Stimulated activated CD8-positive, alpha-beta memory T cell treated with anti-CD3 and anti-CD28 coated beads, Interleukin-4, amount 100 ng/mL, for 48 hours (primary cell): Measurements from ENCODE around the gene TMEM150B.

ENCODE experiments used
- DNase-seq: peaks from one replicate; pipeline ENCODE4 v3.0.0-alpha.2; 2020

The TMEM150B gene

DNA sequence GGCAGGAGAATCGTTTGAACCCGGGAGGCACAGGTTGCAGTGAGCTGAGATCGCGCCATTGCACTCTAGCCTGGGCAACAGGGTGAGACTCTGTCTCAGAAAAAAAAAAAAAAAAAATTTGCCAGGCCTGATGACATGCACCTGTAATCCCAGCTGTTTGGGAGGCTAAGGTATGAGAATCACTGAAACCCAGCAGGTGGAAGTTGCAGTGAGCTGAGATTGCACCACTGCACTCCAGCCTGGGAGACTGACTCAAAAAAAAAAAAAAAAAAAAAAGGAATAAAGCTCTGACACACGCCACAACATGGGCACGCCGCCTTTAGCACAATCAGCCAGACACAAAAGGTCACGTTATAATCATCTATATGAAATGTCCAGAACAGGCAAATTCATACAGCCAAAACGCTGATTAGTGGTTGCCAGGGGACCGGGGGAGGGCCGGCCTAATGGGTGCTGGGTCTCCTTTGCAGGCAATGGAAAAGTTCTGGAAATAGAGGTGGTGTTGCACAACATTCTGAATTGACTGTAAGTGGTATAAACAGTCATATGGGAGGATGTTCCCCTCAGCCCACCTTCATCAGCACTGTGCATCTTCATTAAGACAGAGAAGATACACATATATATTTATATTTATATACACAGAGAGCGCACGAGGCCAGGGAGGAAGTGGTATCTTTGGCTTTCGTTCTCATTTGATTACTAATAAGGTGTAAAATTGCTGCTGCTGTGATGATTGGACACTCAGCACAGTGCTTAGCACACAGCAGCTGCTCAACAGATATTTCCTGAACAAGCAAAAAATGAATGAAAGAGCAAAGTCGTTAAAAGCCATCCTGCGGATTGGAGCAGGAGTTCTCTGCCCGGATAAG is 49.1 kb downstream of the TMEM150B start:
- no peak for DNase-seq

DNA sequence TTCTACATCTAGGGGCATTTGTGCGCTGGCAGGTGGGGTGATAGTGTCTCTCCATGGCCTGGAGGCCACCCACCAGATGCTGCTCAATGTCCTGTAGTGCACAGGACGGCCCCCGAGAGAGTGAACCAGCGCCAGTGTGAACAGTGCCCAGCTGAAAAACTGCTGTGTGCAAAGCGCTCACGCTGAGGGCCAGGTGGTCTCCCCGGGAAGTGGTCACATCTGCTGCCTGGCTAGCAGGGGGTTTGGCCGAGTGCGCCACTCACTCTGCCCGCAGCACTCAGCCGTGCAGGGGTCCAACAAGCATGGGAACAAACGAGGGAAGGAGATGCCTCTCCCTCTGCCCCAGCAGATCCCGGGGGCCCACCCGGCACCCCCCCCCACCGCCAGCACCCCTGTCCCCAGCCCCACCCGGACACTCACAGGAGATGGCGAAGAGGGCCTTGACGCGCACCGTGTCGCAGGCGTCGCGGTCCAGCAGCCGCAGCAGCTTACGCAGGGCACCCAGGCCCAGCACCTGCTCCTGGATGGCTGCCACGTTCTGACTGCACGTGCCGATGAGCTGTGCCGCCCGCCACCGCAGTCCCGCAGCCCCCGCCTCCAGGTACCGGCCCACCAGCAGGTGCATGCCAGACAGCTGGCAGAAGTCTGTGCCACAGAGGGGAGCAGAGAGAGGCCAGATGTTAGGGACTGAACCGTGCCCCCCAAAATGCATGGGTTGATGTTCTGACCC is 51.0 kb downstream of the TMEM150B start:
- DNase-seq, result no peak

DNA sequence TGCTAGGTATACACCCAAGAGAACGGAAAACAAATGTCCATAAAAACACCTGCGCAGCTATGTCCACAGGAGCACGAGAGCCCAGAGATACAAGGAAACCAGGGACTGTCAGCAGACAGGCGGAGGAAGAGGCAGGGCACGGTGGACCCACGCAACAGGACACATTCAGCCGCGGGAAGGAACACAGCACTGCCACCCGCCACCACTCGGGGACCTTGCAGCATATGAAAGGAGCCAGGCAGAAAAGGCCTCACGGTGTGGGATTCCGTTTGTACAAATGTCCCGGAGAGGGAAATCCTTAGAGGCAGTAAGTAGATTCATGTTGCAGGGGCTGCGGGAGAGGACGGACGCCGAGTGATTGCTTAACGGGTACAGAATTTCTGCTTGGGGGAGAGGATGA is 53.0 kb downstream of the TMEM150B start:
- DNase-seq, result no peak

DNA sequence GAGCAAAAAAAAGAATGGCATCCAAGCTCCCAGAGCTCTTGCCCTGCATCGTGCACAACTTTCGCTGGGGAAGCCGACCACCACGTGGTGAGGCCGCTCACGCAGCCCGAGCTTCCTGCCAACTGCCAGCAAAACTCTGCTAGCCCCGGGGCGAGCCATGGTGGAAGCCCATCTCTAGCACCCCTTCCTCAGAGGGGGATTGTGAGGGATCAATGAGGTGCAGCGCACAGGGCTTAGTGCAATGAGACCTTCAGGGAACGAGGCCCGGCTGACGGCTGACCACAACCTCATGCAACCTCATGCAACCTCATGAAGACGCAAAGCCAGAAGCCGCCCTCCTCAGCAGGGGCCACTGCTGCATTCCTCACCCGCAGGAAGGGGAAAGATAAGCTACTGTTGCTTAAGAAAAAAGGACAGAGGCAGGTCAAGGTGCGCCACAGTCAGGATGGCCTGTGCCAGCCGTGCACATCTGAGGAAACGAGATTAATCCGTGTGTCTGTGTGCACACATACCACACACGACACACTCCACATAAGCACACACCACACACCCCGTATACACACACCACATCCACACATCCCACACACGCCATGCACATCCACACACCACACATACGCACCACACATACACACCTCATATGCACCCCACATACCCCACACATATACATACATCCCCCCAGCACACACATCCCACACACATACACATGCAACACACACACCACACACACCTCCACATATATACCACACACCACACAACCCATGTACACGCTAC is 54.8 kb downstream of the TMEM150B start:
- no peak for DNase-seq

DNA sequence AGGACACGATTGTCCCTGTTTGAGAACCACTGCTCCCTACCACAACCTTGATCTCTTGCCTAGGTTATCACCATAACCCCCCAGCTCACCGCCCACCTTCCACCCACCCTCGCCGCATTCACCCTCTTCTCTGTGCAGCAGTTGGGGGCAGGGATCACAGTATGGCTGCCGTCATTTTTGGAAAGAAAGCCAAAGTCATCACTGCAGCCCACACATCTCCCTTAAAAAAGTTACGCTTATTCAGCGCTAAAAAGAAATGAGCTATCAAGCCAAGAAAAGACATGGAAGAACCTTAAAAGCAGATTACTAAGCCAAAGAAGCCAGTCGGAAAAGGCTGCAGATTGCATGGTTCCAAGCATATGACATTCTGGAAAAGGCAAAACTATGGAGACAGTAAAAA is 55.8 kb downstream of the TMEM150B start:
- DNase-seq, result no peak

DNA sequence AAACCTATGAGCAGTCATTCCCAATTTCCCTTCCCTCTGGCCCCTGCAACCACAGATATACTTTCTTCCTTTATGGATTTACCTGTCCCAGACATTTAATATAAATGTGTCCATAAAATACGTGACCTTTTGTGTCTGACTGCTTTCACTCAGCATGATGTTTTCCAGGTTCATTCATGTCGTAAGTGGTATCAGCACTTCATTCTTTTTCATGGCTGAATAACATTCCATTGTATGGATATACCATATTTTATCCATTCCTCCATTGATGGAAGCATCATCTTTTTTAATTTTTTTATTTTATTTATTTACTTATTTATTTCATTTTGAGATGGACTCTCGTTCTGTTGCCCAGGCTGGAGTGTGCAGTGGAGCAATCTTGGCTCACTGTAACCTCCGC is 58.3 kb downstream of the TMEM150B start:
- no peak for DNase-seq

DNA sequence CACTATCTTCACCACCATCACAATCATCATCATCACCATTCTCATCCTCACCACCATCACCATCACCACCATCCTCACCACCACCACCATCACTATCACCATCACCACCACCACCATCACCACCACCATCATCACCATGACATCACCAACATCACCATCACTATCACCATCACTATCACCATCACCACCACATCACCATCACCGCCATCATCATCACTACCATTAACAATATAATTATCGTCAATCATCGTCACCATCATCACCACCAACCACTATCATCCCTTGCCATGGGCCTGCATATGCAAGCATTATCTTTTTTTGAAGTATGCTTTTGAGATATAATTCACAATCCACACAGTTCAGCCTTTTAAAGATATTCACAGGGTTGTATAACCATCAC is 58.7 kb downstream of the TMEM150B start:
- no peak for DNase-seq

DNA sequence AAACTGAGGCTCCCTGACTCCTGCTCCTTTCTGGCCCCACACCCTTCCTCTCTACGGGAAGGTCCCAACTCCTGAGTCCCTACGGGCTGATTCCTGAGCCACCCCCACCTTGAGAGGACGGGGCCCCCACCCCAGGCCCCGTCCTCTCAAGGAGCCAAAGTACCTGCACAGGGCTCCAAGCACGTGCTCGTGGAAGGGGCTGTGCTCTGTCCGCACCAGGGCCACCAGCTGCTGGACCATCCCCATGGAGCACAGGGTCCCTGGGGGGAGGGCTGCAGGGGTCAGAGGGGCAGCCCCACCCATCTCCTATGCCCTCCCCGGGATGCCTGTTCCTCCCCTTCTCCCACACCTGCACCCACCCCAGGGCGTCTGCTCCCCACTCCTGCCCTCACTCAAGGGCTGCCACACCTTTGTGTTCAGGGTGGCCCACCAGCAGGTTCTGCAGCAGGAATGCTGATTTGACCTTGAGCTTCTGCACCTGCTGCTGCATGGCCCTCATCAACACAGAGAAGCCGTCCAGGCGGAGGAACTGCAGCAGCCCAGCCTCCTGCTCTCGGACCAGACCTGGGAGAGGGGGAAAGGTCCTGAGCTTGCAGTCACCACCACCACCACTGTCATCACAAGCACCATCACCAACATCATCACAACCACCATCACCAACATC is 59.3 kb downstream of the TMEM150B start:
- DNase-seq, result no peak

DNA sequence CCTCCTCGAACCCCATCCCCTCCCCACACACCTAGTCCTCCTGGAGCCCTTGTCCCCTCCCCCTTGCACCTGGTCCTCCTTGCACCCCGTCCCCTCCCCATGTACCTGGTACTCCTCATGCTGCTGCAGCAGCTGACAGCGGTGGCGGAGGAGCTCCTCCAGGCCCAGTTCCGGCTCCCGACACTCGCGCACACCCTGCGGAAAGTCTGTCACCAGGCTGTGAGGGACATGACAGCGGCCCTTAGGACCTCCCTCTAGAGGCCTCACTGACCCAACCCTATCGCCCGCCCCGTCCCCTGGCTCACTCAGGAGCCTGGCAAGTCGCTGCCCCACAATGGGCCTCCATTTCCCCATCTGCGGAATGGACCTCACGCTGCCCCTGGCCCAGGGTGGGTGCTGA is 60.0 kb downstream of the TMEM150B start:
- DNase-seq, result no peak

DNA sequence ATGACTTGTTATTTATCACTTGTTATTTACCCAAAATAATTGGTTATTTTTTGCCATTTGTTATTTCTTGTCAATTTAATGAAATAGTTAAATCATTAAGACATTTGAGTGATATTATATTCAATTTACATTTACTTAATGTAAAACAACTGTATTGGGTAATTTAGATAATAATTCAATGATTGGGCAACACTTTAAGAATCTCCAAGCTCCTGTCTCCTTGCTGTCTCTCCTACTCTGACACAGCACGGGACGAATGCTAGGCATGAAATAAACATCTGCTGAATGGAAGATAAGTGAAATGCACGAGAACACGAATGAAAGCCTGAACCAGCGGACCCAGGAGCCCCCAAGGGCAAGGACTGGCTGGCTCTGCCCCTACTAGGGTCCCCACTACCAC is 60.6 kb downstream of the TMEM150B start:
- no peak for DNase-seq
